ENCODE data around the gene GRM4. TPM values are rescaled to one million over a fixed set of nuclear protein-coding genes. Genes with fewer than 3 reads are reported as not detected.

The GRM4 gene
- total RNA-seq, 1 donor from 2014 or later, result not detected

DNA sequence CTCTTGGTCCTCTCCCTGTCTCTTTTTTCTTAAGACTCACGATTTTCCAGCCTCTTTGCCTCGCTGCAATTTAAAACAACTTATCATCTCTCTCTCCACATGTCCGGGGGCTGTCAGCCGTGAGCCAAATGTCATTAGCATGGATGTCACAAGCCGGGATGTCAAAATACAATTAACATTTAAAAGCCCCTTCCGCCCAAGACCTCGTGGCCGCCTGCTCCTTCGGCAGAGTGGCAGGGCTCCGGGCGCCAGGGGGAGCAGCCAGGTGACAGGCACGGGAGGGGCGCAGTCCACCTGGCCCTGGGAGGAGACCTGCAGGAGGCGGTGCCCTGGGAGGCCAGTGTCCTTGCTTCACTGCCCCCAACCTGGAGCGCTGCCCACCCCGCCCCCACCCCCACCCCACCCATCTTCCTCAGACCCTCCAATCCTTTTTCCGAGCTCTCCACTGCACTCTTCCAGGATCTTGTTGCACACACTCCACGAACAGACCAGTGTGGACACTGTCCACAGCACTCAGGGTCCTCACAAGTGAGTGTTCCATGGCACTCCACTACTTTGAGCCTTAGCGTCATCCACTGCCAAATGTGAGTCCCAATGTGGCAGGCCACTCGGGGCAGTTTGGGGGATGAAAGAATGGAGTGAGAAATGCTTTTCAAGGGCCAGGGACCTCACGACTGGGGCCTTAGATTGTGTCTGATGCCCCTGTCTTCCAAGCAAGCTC lies 5.6 kb upstream of the GRM4 start:
- no peaks in the 10 kb centered on the region for H3K36me3 ChIP-seq
- TF ChIP-seq, protein P1, sequence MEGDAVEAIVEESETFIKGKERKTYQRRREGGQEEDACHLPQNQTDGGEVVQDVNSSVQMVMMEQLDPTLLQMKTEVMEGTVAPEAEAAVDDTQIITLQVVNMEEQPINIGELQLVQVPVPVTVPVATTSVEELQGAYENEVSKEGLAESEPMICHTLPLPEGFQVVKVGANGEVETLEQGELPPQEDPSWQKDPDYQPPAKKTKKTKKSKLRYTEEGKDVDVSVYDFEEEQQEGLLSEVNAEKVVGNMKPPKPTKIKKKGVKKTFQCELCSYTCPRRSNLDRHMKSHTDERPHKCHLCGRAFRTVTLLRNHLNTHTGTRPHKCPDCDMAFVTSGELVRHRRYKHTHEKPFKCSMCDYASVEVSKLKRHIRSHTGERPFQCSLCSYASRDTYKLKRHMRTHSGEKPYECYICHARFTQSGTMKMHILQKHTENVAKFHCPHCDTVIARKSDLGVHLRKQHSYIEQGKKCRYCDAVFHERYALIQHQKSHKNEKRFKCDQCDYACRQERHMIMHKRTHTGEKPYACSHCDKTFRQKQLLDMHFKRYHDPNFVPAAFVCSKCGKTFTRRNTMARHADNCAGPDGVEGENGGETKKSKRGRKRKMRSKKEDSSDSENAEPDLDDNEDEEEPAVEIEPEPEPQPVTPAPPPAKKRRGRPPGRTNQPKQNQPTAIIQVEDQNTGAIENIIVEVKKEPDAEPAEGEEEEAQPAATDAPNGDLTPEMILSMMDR (IDR thresholded peaks at IDR 0.05; ENCODE audit: borderline replicate concordance), result no peak
- no peaks in the 10 kb centered on the region for H3K9me3 ChIP-seq (replicated peaks)
- no peak overlapping the region for H3K4me3 ChIP-seq
- H3K27ac ChIP-seq (replicated peaks), result no peak overlapping the region
- DNase-seq, result no peak
- intact Hi-C loops (cut with micrococcal nuclease), result no loop called here
- H3K4me1 ChIP-seq, result peaks cover 7% of the 10 kb centered on the region
- peaks cover 94% of the 10 kb centered on the region for H3K27me3 ChIP-seq (ENCODE audit: low read depth)

DNA sequence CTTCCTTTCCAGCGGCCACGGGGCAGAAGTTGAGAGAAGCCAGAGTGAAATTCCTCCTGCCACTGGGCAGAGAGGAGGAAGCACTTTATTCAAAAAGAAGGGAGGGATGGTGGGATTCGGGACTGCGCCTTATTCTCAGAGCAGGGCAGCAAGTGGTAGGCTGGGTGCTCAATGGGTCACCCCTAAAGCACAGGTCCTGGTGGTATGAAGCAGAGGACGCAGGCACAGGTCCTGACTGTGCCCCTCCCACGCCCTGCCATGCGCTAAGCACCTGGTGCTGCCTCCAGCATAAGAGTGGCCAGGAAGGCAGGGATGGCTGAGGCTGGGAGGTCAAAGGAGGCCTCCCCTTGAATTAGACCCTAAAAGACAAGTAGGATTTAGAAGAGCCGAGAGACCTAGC lies 4.9 kb upstream of the GRM4 start:
- Histone ChIP-seq H3K27ac (replicated peaks) (no peak overlapping the region), H3K4me1 (peaks cover 7% of the 10 kb centered on the region), H3K27me3 (ENCODE audit: low read depth) (peaks cover 94% of the 10 kb centered on the region), H3K9me3 (replicated peaks) (no peaks in the 10 kb centered on the region), H3K4me3 (no peak overlapping the region), H3K36me3 (no peaks in the 10 kb centered on the region)
- no peak for DNase-seq
- TF ChIP-seq, protein P1 (IDR thresholded peaks at IDR 0.05; ENCODE audit: borderline replicate concordance), result no peak
- intact Hi-C loops (cut with micrococcal nuclease), result no loop called here

DNA sequence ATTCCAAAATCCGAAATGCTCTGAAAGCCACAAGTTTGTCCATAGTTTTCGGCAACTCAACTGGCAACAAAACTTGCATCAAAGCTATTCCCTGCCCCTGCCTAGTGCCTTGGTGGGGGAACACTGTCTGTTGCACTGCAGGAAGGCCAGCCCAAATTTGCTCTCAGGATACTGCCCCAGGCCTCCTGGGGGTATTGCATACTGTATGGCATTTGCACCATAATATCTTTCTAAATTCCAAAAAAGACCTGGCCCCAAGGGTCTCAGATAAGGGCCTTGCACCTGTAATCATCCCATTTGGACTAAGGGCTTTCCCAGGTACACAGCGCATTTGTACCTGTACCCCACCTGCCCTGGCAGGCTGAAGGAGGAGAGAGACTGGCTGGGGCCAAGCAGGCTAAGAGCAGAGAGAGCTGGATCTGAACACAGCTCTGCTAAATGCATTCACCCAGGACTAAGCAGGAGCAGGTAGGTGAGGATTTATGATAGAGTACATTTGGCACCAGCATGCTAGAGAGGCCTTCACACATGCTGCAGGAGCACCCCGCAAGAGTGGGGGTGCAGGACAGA lies 4.0 kb upstream of the GRM4 start:
- Histone ChIP-seq H3K27ac (replicated peaks) (no peak overlapping the region), H3K9me3 (replicated peaks) (no peaks in the 10 kb centered on the region), H3K4me1 (peaks cover 13% of the 10 kb centered on the region), H3K27me3 (ENCODE audit: low read depth) (peaks cover 94% of the 10 kb centered on the region), H3K36me3 (no peaks in the 10 kb centered on the region), H3K4me3 (no peak overlapping the region)
- TF ChIP-seq, protein P1 (IDR thresholded peaks at IDR 0.05; ENCODE audit: borderline replicate concordance), result no peak
- intact Hi-C loops (cut with micrococcal nuclease), result no loop called here
- no peak for DNase-seq

DNA sequence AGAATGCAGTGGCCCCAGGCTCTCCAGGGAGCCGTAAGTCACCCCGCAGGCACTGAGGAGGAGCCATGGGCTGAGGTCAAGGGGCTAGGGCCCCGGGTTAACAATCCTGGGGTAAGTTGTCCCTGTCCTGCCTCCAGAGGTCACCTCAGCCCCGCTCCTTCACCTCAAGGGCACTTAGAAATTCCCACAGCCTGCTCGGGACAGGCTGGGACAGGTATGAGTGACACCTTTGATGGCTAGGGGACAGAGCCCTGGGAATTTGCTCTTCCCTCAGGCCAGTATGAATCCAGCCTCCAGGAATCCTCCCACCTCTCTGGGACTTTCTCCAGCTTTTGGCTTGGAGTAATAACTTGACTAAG lies 3.5 kb upstream of the GRM4 start:
- Histone ChIP-seq H3K9me3 (replicated peaks) (no peaks in the 10 kb centered on the region), H3K27me3 (ENCODE audit: low read depth) (peaks cover 94% of the 10 kb centered on the region), H3K4me1 (peaks cover 13% of the 10 kb centered on the region), H3K4me3 (no peak overlapping the region), H3K27ac (replicated peaks) (no peak overlapping the region), H3K36me3 (no peaks in the 10 kb centered on the region)
- DNase-seq, result no peak
- intact Hi-C loops (cut with micrococcal nuclease), result no loop called here
- TF ChIP-seq, protein P1 (IDR thresholded peaks at IDR 0.05; ENCODE audit: borderline replicate concordance), result no peak

DNA sequence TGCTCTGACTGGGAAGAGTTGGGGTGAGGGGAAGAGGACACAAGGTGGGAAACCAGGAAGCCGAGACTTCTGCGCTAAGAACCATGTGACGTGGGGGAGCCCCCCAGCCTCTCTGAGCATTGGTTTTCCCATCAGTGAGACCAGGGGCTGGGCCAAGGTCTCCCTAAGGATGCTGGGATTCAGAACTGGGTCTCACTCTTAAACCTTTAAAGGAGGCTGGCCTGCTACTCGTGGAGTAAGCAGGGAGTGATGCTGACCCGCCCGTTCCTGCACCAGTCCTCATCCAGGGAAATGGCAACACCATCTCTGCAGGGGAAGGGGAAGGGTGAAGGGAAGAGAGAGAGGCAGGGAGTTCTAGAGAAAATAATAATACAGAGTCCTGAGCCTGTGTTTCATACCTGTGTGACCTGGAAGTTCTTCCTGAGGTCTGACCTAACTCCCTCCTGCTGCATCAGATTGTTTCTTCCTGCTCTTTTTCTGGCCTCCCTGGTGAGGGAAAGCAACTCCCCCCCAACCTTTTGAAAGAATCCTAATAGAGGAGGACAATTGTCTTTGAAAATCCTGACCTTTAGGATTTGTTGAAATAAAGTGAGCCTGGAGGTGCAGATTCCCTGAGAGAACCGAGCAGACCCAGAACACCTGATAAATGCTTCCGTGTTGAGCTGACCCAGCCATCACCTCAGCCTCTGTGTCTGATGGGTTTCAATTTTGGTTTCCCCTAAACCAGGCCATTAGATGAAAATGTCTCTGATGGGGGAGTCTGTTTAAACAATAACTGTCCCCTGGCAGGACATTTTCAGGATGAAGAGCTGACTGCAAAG lies 3.0 kb upstream of the GRM4 start:
- Histone ChIP-seq H3K27ac (replicated peaks) (no peak overlapping the region), H3K4me1 (peaks cover 19% of the 10 kb centered on the region), H3K36me3 (no peaks in the 10 kb centered on the region), H3K9me3 (replicated peaks) (no peaks in the 10 kb centered on the region), H3K27me3 (ENCODE audit: low read depth) (peaks cover 94% of the 10 kb centered on the region), H3K4me3 (no peak overlapping the region)
- DNase-seq, result no peak
- TF ChIP-seq, protein P1 (IDR thresholded peaks at IDR 0.05; ENCODE audit: borderline replicate concordance), result no peak
- intact Hi-C loops (cut with micrococcal nuclease), result no loop called here
